H1 (cell line): ENCODE measurements around the gene SLC25A11. TPM values are rescaled to one million over a fixed set of nuclear protein-coding genes. Genes with fewer than 3 reads are reported as not detected.
A peak's percentile ranks its signal among the peaks of the same experiment; 100 is the strongest.

ENCODE experiments used
- CTCF ChIA-PET: fragments of 300-600 bp; sonication (Branson Sonifier 250); formaldehyde crosslinking; loops from one replicate; lab custom pipeline; 2021; ENCODE audit not compliant: partially characterized antibody; lab: Charles Lee
- POLR2A ChIA-PET: fragments of 300-600 bp; sonication (Branson Sonifier 250); formaldehyde crosslinking; loops from one replicate; lab custom pipeline; 2021; ENCODE audit warnings: inconsistent platforms; ENCODE audit not compliant: partially characterized antibody; lab: Charles Lee
- DNase-seq, 2 experiments: peaks; one replicate each; pipeline versions ENCODE4 v3.0.0 to v3.0.0-alpha.2; 2010 to 2022; ENCODE audit warnings: low spot score in 2 of 2, low read depth in 1 of 2, mixed read lengths in 1 of 2
- FAIRE-seq: peaks from 2 replicates; lab custom pipeline; 2011; peaks lifted over from hg19 to GRCh38; lab: Jason Lieb, UNC
- H2AFZ ChIP-seq: 2 replicates; pipeline ENCODE4 v1.8.1; 2012; ENCODE audit warnings: low read length, inconsistent platforms
- H2AK5ac ChIP-seq: 2 replicates; pipeline ENCODE4 v1.6.1; 2013; ENCODE audit warnings: low read depth, low read length
- H2BK120ac ChIP-seq: replicated peaks from 2 replicates; pipeline ENCODE3; 2013; ENCODE audit warnings: low read depth, low read length, inconsistent platforms
- H2BK12ac ChIP-seq: 2 replicates; pipeline ENCODE4 v1.6.1; 2013; ENCODE audit warnings: low read depth, low read length
- H2BK15ac ChIP-seq: 2 replicates; pipeline ENCODE4 v1.6.1; 2013; ENCODE audit warnings: low read length
- H2BK20ac ChIP-seq: 2 replicates; pipeline ENCODE4 v1.6.1; 2013; ENCODE audit warnings: low read length
- H2BK5ac ChIP-seq: 2 replicates; pipeline ENCODE4 v1.6.1; 2013; ENCODE audit warnings: low read depth, low read length
- H3K14ac ChIP-seq: 2 replicates; pipeline ENCODE4 v1.6.1; 2013; ENCODE audit warnings: inconsistent platforms; ENCODE audit not compliant: insufficient read length
- H3K18ac ChIP-seq: 2 replicates; pipeline ENCODE4 v1.6.1; 2013; ENCODE audit warnings: low read length; ENCODE audit errors: extremely low read depth
- H3K23ac ChIP-seq: 2 replicates; pipeline ENCODE4 v1.6.1; 2013; ENCODE audit warnings: inconsistent platforms; ENCODE audit not compliant: insufficient read length
- H3K23me2 ChIP-seq: 2 replicates; pipeline ENCODE4 v1.6.1; 2013; ENCODE audit warnings: low read depth, low read length
- H3K27ac ChIP-seq: 2 replicates; pipeline ENCODE4 v1.6.1; 2011; ENCODE audit warnings: low read depth, low read length, inconsistent platforms
- H3K27me3 ChIP-seq, 4 experiments: replicated peaks in 1 of 4; 1 replicate in 1 of 4; 2 replicates in 3 of 4; pipeline versions ENCODE4 v1.6.1 to v1.8.1; 2011 to 2013; ENCODE audit warnings: low read length in 3 of 4, mild to moderate bottlenecking in 3 of 4, inconsistent platforms in 2 of 4, mixed read lengths in 2 of 4, moderate library complexity in 1 of 4; ENCODE audit not compliant: control insufficient read depth in 3 of 4, insufficient read depth in 3 of 4; ENCODE audit errors: extremely low read depth in 1 of 4
- H3K36me3 ChIP-seq, 4 experiments: 2 replicates each; pipeline versions ENCODE4 v1.6.1 to v1.8.1; 2011 to 2013; ENCODE audit warnings: mild to moderate bottlenecking in 4 of 4, low read length in 3 of 4, moderate library complexity in 2 of 4, control low read depth in 1 of 4, inconsistent platforms in 1 of 4; ENCODE audit not compliant: insufficient read depth in 4 of 4, control insufficient read depth in 2 of 4
- H3K4ac ChIP-seq: replicated peaks from 2 replicates; pipeline ENCODE3; 2013; ENCODE audit warnings: low read length, low read depth, mixed read lengths, inconsistent platforms; ENCODE audit not compliant: insufficient read length
- H3K4me1 ChIP-seq, 4 experiments: replicated peaks in 1 of 4; 1 replicate in 1 of 4; 2 replicates in 3 of 4; pipeline versions ENCODE4 v1.6.1 to v1.8.1; 2011 to 2013; ENCODE audit warnings: low read length in 3 of 4, inconsistent platforms in 2 of 4, mixed read lengths in 1 of 4; ENCODE audit not compliant: insufficient read depth in 4 of 4, control insufficient read depth in 3 of 4
- H3K4me2 ChIP-seq, 2 experiments: 2 replicates each; pipeline versions ENCODE4 v1.6.1 to v1.8.1; 2011 to 2013; ENCODE audit warnings: low read depth in 2 of 2, low read length in 2 of 2, control low read depth in 1 of 2, inconsistent platforms in 1 of 2, mild to moderate bottlenecking in 1 of 2; ENCODE audit not compliant: insufficient read depth in 1 of 2
- H3K4me3 ChIP-seq, 4 experiments: fragments of 200-600, 300-600 bp in 1 of 4; sonication (generic), shearing (Covaris generic), sonication (Bioruptor Twin) in 1 of 4; 2 replicates each; pipeline versions ENCODE4 v1.5.1 to v1.8.1; 2011 to 2016; ENCODE audit warnings: low read length in 4 of 4, low read depth in 3 of 4, control low read depth in 2 of 4, inconsistent platforms in 2 of 4, mild to moderate bottlenecking in 2 of 4, mixed read lengths in 1 of 4, moderate library complexity in 1 of 4; ENCODE audit not compliant: insufficient read depth in 2 of 4; ENCODE audit errors: extremely low read depth in 1 of 4
- H3K56ac ChIP-seq: replicated peaks from 2 replicates; pipeline ENCODE3; 2013; ENCODE audit warnings: low read depth, mild to moderate bottlenecking, mixed read lengths, low read length, inconsistent platforms; ENCODE audit not compliant: insufficient read length
- H3K79me1 ChIP-seq: 2 replicates; pipeline ENCODE4 v1.6.1; 2013; ENCODE audit warnings: low read depth, low read length, control low read depth
- H3K79me2 ChIP-seq, 2 experiments: 2 replicates each; pipeline versions ENCODE4 v1.6.1 to v1.8.1; 2012 to 2013; ENCODE audit warnings: low read length in 2 of 2, mild to moderate bottlenecking in 2 of 2, inconsistent platforms in 1 of 2; ENCODE audit not compliant: insufficient read depth in 2 of 2, control insufficient read depth in 1 of 2
- H3K9ac ChIP-seq, 4 experiments: replicated peaks in 1 of 4; 1 replicate in 1 of 4; 2 replicates in 3 of 4; pipeline versions ENCODE4 v1.6.1 to v1.8.1; 2011 to 2013; ENCODE audit warnings: low read depth in 3 of 4, low read length in 3 of 4, control low read depth in 2 of 4, mild to moderate bottlenecking in 2 of 4, moderate library complexity in 2 of 4, inconsistent platforms in 1 of 4; ENCODE audit errors: extremely low read depth in 1 of 4
- H3K9me3 ChIP-seq, 2 experiments: 2 replicates each; pipeline versions ENCODE4 v1.6.1 to v1.8.1; 2012 to 2013; ENCODE audit warnings: mild to moderate bottlenecking in 2 of 2, moderate library complexity in 2 of 2, control low read depth in 1 of 2, inconsistent platforms in 1 of 2, low read depth in 1 of 2, low read length in 1 of 2, mixed read lengths in 1 of 2; ENCODE audit not compliant: insufficient read depth in 2 of 2
- H4K20me1 ChIP-seq, 2 experiments: replicated peaks in 1 of 2; 2 replicates each; pipeline versions ENCODE3 to v1.8.1; 2011 to 2013; ENCODE audit warnings: inconsistent platforms in 2 of 2, low read length in 2 of 2, mild to moderate bottlenecking in 1 of 2; ENCODE audit not compliant: insufficient read depth in 2 of 2, control insufficient read depth in 1 of 2
- H4K5ac ChIP-seq: 2 replicates; pipeline ENCODE4 v1.6.1; 2013; ENCODE audit warnings: low read length, low read depth, mixed read lengths, inconsistent platforms; ENCODE audit not compliant: insufficient read length
- H4K8ac ChIP-seq: 2 replicates; pipeline ENCODE4 v1.8.0; 2013; ENCODE audit warnings: mild to moderate bottlenecking, moderate library complexity, low read length, inconsistent platforms; ENCODE audit not compliant: insufficient read depth; ENCODE audit errors: extremely low read depth
- H4K91ac ChIP-seq: replicated peaks from 2 replicates; pipeline ENCODE3; 2013; ENCODE audit warnings: low read length, mixed read lengths, inconsistent platforms; ENCODE audit not compliant: insufficient read length
- WGBS, 2 experiments: shearing (Covaris generic) in 1 of 2; methylation state at CpG; one replicate each; pipeline versions ENCODE4 v1.1.6 to v1.1.7; 2013 to 2015; ENCODE audit warnings: low lambda C conversion rate in 2 of 2, mixed read lengths in 2 of 2, inconsistent platforms in 1 of 2, low coverage in 1 of 2, missing lambda C conversion rate in 1 of 2; ENCODE audit not compliant: insufficient replicate concordance in 2 of 2, insufficient coverage in 1 of 2, insufficient read length in 1 of 2; ENCODE audit errors: extremely low coverage in 1 of 2, missing lambda C conversion rate in 1 of 2; 5-methylcytosine and 5-hydroxymethylcytosine counted together
- polyA plus RNA-seq, 7 experiments: library from polyadenylated mRNA; depleted of rRNA in 3 of 7; stranded (reverse) in 5 of 7; unstranded in 2 of 7; fragments of >200 nt in 5 of 7; fragments of 200-250 nt in 2 of 7; gene quantifications; 1 replicate in 5 of 7; 2 replicates in 1 of 7; 4 replicates in 1 of 7; pipeline versions ENCODE4 v1.2.1 to v1.2.3, GENCODE V29; 2011 to 2013; ENCODE audit warnings: missing spikeins in 2 of 7, mixed read lengths in 2 of 7
- total RNA-seq: library from RNA; stranded (reverse); fragmentation: NEBNext Ultra II Directional; extraction: Animal tissue kit (Norgen Biotek cat#: 25700); gene quantifications from 2 replicates; pipeline ENCODE4 v1.2.1, GENCODE V29; 2021

Gene SLC25A11
- total and polyA plus RNA-seq, 2 of the 8 experiments (the other 6 are each of a cell fraction or from before 2014, with no cell fraction given) = 55.9 to 97.0 TPM

DNA sequence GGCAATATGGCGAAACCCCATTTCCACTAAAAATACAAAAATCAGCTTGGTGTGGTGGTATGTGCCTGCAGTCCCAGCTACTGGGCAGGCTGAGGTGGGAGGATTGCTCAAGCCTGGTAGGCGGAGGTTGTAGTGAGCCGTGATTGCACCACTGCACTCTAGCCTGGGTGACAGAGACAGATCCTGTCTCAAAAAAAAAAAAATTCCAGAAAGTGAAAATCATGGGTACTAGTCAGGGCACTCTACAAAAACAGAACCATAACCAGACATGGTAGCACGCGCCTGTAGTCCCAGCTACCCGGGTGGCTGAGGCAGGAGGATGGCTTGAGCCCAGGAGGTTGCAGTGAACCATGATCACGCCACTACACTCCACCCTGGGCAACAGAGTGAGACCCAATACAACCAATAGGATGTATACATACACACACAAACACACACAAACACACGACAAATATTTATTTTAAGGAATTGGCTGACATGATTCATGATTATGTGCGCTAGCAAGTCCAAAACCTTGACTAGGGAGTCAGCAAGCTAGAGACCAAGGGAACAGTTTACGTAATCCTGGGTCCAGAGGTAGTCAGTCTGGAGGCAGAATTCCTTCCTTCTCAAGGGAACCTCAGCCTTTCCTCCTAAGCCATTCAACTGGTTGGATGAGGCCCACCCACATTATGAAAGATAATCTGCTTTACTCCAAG, 19.3 kb downstream of the SLC25A11 start:
- no peak overlapping the region for H3K4me2 ChIP-seq
- H4K91ac ChIP-seq = no peak overlapping the region
- no peak overlapping the region for H3K56ac ChIP-seq
- H2AFZ ChIP-seq = no peak overlapping the region
- no peak overlapping the region for H2BK12ac ChIP-seq
- no peak overlapping the region for H2BK20ac ChIP-seq
- no peak overlapping the region for H2BK15ac ChIP-seq
- no peak for DNase-seq
- POLR2A ChIA-PET = interaction anchor here (0.8 to 3.4 kb wide), 14 partner anchors 9 to 183 kb away, joined by 3 to 23 read pairs (median 7); partner anchors contain the start of genes GP1BA, PFN1, RNF167 and SLC25A11
- H3K23me2 ChIP-seq = no peaks in the 10 kb centered on the region
- H3K27me3 ChIP-seq = no peaks in the 10 kb centered on the region
- H4K20me1 ChIP-seq = no peaks in the 10 kb centered on the region
- no peaks in the 10 kb centered on the region for H3K36me3 ChIP-seq
- H2AK5ac ChIP-seq = peak overlapping the region; percentile 1; the same call in 1 of the 2 replicates
- no peak for FAIRE-seq
- CTCF ChIA-PET = interaction anchor here (0.6 to 5.5 kb wide), 5 partner anchors 9 to 184 kb away, joined by 3 to 33 read pairs (median 5); no protein-coding TSS in a partner anchor
- H2BK5ac ChIP-seq = no peak overlapping the region
- H2BK120ac ChIP-seq = no peak overlapping the region
- H3K14ac ChIP-seq = no peak overlapping the region
- 91% methylated on average over 10 of the region's 10 CpGs; no CpG with 5 or more reads in 1 of the 2 experiments for WGBS, 2 experiments
- no peaks in the 10 kb centered on the region for H3K79me2 ChIP-seq
- no peak overlapping the region for H3K23ac ChIP-seq
- no peak overlapping the region for H4K8ac ChIP-seq
- H3K27ac ChIP-seq = no peak overlapping the region
- H3K4ac ChIP-seq = peak overlapping the region; percentile 69
- H4K5ac ChIP-seq = no peak overlapping the region
- no peak overlapping the region for H3K4me3 ChIP-seq
- H3K79me1 ChIP-seq = no peaks in the 10 kb centered on the region
- H3K4me1 ChIP-seq = peaks cover 0 to 5% (median 1%) of the 10 kb centered on the region in 4 experiments; a peak in 2 of 7 replicates
- H3K9ac ChIP-seq = no peak overlapping the region
- no peak overlapping the region for H3K18ac ChIP-seq
- H3K9me3 ChIP-seq = no peaks in the 10 kb centered on the region
